ENCODE measurements around the gene PUM1. TPM values are rescaled to one million over a fixed set of nuclear protein-coding genes. Genes with fewer than 3 reads are reported as not detected.
A peak's percentile ranks its signal among the peaks of the same experiment; 100 is the strongest.

The PUM1 gene
- total RNA-seq, 2 donors from 2014 or later: 70.4 to 97.9 TPM

DNA sequence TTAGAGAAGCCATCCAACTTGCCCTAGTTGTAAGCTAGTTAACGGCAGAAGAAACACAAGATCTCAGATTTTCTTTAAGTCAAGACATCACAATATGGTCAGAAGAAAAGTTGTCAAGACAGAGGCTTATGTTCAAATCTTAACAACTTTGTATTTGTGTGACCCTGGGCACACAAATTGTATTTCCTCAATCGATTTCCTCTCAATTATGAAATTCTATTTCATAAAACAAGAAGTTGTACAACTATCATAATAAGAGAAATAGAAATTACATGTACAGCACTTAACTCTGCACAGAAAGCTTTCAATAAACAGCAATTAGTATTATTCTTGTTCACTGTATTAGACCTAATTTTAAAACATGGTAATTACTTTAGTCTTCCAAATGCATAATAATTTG is 94.0 kb downstream of the PUM1 start:
- no peaks in the 10 kb centered on the region for H3K9me3 ChIP-seq
- H3K27ac ChIP-seq: no peak overlapping the region
- peaks cover 10% of the 10 kb centered on the region for H3K36me3 ChIP-seq
- no peaks in the 10 kb centered on the region for H3K27me3 ChIP-seq (replicated peaks; ENCODE audit: insufficient read depth)
- no peak overlapping the region for H3K4me3 ChIP-seq
- peaks cover 15 to 28% of the 10 kb centered on the region in 2 donors for H3K4me1 ChIP-seq (ENCODE audit: control insufficient read depth in 1 of 2, low read depth in 2 of 2)
- TF ChIP-seq, protein P1, sequence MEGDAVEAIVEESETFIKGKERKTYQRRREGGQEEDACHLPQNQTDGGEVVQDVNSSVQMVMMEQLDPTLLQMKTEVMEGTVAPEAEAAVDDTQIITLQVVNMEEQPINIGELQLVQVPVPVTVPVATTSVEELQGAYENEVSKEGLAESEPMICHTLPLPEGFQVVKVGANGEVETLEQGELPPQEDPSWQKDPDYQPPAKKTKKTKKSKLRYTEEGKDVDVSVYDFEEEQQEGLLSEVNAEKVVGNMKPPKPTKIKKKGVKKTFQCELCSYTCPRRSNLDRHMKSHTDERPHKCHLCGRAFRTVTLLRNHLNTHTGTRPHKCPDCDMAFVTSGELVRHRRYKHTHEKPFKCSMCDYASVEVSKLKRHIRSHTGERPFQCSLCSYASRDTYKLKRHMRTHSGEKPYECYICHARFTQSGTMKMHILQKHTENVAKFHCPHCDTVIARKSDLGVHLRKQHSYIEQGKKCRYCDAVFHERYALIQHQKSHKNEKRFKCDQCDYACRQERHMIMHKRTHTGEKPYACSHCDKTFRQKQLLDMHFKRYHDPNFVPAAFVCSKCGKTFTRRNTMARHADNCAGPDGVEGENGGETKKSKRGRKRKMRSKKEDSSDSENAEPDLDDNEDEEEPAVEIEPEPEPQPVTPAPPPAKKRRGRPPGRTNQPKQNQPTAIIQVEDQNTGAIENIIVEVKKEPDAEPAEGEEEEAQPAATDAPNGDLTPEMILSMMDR (IDR thresholded peaks at IDR 0.05): no peak
- no peak for DNase-seq (ENCODE audit: low spot score)
- ATAC-seq (ENCODE audit: insufficient number of reproducible peaks, low FRiP score, low read depth): no peak

DNA sequence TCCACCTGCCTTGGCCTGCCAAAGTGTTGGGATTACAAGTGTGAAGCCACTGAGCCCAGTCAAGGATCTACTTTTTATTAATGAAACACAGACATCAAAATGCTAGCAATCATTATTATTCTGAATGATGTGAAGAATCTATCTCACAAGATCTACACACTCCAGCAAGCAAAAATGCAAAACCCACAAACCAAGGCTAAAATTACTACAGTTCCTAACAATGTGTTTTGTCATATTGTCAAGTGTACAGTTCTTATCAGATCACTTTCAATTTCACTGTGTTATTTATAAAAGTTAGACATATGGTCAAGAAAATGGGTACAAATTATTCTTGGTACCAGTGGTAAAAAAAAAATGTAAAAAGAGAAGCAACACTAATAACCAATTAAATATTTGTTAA is 95.6 kb downstream of the PUM1 start:
- TF ChIP-seq, protein P1 (IDR thresholded peaks at IDR 0.05): no peak
- no peaks in the 10 kb centered on the region for H3K9me3 ChIP-seq
- H3K36me3 ChIP-seq: peaks cover 10% of the 10 kb centered on the region
- ATAC-seq (ENCODE audit: insufficient number of reproducible peaks, low FRiP score, low read depth) (no peak), DNase-seq (ENCODE audit: low spot score) (no peak)
- peaks cover 22 to 28% of the 10 kb centered on the region in 2 donors for H3K4me1 ChIP-seq (ENCODE audit: control insufficient read depth in 1 of 2, low read depth in 2 of 2)
- H3K27ac ChIP-seq: no peak overlapping the region
- no peak overlapping the region for H3K4me3 ChIP-seq
- no peaks in the 10 kb centered on the region for H3K27me3 ChIP-seq (replicated peaks; ENCODE audit: insufficient read depth)

DNA sequence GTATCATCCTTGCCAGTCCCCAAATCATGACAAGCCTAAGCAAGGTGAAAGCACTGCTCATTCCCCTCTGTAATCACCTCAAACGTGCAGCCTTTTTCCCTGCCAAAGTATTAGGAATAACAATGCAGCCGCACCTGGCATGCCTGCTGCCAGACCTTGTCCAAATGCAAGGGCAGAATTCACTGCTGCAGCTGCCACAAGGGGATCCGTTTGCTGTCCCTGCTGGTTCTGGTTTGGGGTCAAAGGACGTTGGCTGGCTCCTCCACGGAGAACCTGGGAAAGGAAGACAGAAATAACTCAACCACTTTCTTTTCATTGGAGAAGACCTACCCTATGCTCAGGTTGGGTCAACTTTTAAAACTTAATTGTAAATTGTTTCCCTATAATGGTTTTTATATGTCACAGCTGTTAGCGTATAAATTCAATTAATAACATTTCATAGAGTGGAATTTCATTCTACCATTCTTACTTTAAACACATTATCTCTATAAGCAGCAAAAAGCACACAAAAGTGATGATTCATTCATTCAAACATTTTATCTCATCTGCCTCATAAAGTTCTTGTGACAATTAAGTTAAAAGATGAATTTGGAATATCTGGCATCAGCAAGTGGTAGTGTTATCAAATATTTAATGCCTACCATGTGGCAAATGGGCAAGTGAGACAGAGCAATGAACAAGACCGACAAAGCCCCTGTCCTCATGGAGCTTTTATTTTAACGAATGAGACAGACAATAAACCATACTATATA is 97.1 kb downstream of the PUM1 start:
- H3K36me3 ChIP-seq: peaks cover 20% of the 10 kb centered on the region
- no peak for ATAC-seq (ENCODE audit: insufficient number of reproducible peaks, low FRiP score, low read depth)
- TF ChIP-seq, protein P1 (IDR thresholded peaks at IDR 0.05): no peak

DNA sequence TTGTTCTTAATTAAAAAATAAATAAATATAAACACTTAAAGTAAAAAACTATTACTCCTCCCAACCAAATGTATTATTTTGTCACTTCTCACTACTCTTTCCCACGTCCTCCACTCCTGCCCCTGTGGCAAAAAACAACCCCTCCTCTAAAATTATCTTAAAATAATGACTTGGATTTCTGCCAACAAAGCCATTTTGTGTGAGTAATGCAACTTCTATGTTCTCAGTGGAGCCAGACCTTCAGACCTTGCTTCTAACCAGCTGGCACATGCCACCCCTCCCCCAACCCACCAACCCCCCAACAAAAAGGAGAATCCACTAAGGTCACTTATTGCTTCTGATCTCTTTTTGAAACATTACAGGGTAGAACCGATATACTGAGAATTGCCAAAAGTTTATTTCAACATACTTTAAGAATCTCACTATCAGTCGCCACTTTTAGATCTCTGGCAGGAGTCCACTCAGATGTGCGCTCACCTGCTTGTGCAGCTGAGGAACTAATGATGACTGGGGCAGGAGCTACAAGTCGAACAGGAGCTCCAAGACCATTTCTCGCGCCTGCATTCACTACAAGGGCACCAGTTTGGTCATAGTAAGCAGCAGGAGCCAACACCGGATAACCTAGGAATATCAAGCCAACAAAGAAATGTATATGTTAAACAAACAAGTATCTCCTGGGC is 98.7 kb downstream of the PUM1 start:
- H3K36me3 ChIP-seq: peaks cover 33% of the 10 kb centered on the region
- H3K9me3 ChIP-seq: no peaks in the 10 kb centered on the region
- peaks cover 23 to 34% of the 10 kb centered on the region in 2 donors for H3K4me1 ChIP-seq (ENCODE audit: control insufficient read depth in 1 of 2, low read depth in 2 of 2)
- TF ChIP-seq, protein P1 (IDR thresholded peaks at IDR 0.05): no peak
- H3K27me3 ChIP-seq (replicated peaks; ENCODE audit: insufficient read depth): no peaks in the 10 kb centered on the region
- ATAC-seq (ENCODE audit: insufficient number of reproducible peaks, low FRiP score, low read depth) (no peak), DNase-seq (ENCODE audit: low spot score) (no peak)
- no peak overlapping the region for H3K4me3 ChIP-seq
- peak overlapping the region in 1 of 2 donors; percentile 4 for H3K27ac ChIP-seq

More for the DNA sequence above, 97.1 kb downstream of the PUM1 start:
- H3K9me3 ChIP-seq: no peaks in the 10 kb centered on the region
- H3K4me3 ChIP-seq: no peak overlapping the region
- H3K27me3 ChIP-seq (replicated peaks; ENCODE audit: insufficient read depth): no peaks in the 10 kb centered on the region
- peaks cover 23 to 34% of the 10 kb centered on the region in 2 donors for H3K4me1 ChIP-seq (ENCODE audit: control insufficient read depth in 1 of 2, low read depth in 2 of 2)
- no peak overlapping the region for H3K27ac ChIP-seq
- no peak for DNase-seq (ENCODE audit: low spot score)

DNA sequence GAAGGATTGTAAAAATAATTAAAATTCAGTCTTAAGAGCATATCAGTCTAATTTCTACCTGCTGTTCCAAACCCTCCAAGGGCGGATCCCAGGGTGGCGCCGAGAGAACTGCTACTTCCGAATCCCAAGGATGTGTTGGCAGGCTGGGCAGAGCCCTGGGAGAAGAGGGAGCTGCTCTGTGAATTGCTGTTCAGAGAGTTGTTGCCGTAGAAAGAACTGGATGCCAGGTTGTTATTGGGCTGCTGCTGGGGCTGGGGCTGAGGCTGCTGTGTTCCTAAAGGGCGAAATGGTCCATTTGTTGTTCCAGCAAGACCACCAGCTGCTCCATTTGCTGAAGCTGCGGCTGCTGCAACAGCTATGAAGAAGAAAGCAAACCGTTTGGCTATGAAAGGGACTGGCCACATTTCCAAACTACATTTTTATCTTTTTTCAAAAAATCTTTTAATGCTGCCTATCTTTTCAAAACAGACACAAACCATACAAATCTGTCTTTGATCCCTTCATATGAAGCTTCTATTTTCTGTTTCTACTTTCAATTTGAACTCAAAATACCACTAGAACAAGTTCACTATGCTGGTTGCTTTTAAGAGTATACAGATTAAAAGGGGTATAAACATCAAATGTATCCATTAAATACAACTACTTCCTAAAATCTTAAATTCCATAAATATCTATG is 99.5 kb downstream of the PUM1 start:
- Histone ChIP-seq H3K9me3 (no peaks in the 10 kb centered on the region), H3K36me3 (peaks cover 33% of the 10 kb centered on the region), H3K27ac (peak overlapping the region; percentile 10 to 65), H3K27me3 (replicated peaks; ENCODE audit: insufficient read depth) (no peaks in the 10 kb centered on the region), H3K4me1 (ENCODE audit: control insufficient read depth in 1 of 2, low read depth in 2 of 2) (peaks cover 23 to 34% of the 10 kb centered on the region in 2 donors), H3K4me3 (peak overlapping the region; percentile 33)
- ATAC-seq (ENCODE audit: insufficient number of reproducible peaks, low FRiP score, low read depth) (no peak), DNase-seq (ENCODE audit: low spot score) (no peak)
- TF ChIP-seq, protein P1 (IDR thresholded peaks at IDR 0.05): no peak
